GM18511 (cell line): Measurements from ENCODE around the gene EMSY.

Experiments
- ATAC-seq: cut with Tn5 transposase; IDR thresholded peaks from one replicate; pipeline ENCODE4 v1.9.1; 2021; ENCODE audit warnings: mild to moderate bottlenecking, moderate library complexity; ENCODE audit not compliant: unreplicated experiment

EMSY gene

GRCh38 chr11:76512851-76513653, 68.2 kb downstream of the EMSY start:
- ATAC-seq = no peak

GRCh38 chr11:76513654-76514034, 68.8 kb downstream of the EMSY start:
- ATAC-seq = no peak

GRCh38 chr11:76515494-76515893, 70.7 kb downstream of the EMSY start:
- no peak for ATAC-seq

- ATAC-seq = no peak
Measured at GRCh38 chr11:76523147-76523546, 78.3 kb downstream of the EMSY start.

- ATAC-seq = no peak
Measured at GRCh38 chr11:76523786-76524436, 79.1 kb downstream of the EMSY start.

GRCh38 chr11:76524461-76524860, 79.6 kb downstream of the EMSY start:
- ATAC-seq = no peak

GRCh38 chr11:76524919-76525318, 80.1 kb downstream of the EMSY start:
- ATAC-seq = no peak

- no peak for ATAC-seq
Measured at GRCh38 chr11:76526878-76527277, 82.1 kb downstream of the EMSY start.

GRCh38 chr11:76542436-76542835, 97.6 kb downstream of the EMSY start:
- ATAC-seq = no peak

- ATAC-seq = no peak
Measured at GRCh38 chr11:76543006-76543703, 98.3 kb downstream of the EMSY start.

- no peak for ATAC-seq
Measured at GRCh38 chr11:76550781-76551180, 106.0 kb downstream of the EMSY start.

- ATAC-seq = no peak
Measured at GRCh38 chr11:76551400-76551799, 106.6 kb downstream of the EMSY start.

- ATAC-seq = no peak
Measured at GRCh38 chr11:76552987-76553386, 108.2 kb downstream of the EMSY start.

- ATAC-seq = no peak
Measured at GRCh38 chr11:76553554-76554476, 109.0 kb downstream of the EMSY start.

GRCh38 chr11:76554767-76555166, 109.9 kb downstream of the EMSY start:
- ATAC-seq = no peak

GRCh38 chr11:76557466-76557865, 112.6 kb downstream of the EMSY start:
- ATAC-seq = no peak

- ATAC-seq = no peak
Measured at GRCh38 chr11:76558473-76558872, 113.7 kb downstream of the EMSY start.

GRCh38 chr11:76558891-76559290, 114.1 kb downstream of the EMSY start:
- ATAC-seq = no peak

GRCh38 chr11:76559346-76559745, 114.5 kb downstream of the EMSY start:
- ATAC-seq = no peak

- no peak for ATAC-seq
Measured at GRCh38 chr11:76560219-76560618, 115.4 kb downstream of the EMSY start.

GRCh38 chr11:76561245-76561644, 116.4 kb downstream of the EMSY start:
- no peak for ATAC-seq
